DMS 273 treated with DMSO at 0.1 percent for 48 hours (cell line): Measurements from ENCODE around the gene C19orf85.

Source experiments
- DNase-seq: peaks from one replicate; lab custom pipeline; 2025; lab: John Stamatoyannopoulos, UW

C19orf85 gene

DNA sequence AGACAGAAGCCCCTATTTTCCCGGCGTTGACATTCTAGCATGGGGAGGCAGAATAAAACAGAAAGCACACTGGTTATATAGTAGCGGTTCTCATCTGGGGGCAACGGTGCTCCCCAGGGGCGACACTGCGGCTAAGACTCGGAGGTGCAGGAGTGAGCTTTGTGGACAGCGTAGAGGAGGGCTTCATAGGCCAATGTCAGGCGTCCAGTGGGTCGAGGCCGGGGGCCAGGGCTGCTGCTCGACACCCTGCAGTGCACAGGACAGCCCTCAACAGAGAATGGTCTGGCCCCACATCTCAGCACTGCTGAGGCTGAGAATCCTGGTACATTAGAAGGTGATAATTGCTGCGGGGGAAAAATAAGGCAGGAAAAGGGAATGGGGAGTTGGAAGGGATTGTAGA, 13.4 kb upstream of the C19orf85 start:
- no peak for DNase-seq

DNA sequence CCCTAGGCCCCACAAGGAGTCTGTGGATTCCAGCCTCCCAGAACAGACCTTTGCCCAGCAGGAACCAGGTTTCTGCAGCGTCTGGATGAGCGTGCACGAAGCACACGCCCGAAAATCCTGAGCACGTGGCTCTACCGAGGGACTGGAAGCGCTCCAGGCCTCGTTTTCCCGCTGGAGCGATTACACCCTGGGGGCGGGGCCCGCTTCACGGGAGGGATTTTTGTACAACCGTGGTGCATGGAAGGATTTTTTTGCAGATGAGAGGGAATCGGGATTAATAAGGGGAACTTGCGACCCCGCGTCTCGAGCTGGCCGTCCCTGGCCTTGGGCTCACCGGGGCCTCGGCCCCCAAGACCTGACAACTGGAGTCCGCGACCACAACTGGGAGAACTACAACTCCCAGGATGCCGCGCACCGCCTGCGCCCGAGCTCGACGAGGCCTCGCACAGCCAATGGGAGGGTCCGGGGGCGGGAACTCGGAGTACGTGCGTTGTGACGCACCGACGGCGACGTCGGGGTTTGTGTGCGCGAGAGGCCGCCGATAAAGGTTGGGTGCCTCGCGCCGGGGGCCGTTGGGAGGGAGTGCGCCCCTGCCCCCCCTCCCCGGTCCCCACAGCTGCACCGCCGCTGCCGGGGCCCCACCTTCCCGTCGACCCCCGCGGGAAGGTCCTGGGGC, 11.7 kb upstream of the C19orf85 start, which contains the start of gene ZNF628:
Gene ZNF628, plus strand, starts transcription at position 518 of the 676 bp plus-strand sequence. CDS start 3,294 bp downstream, outside the sequence.
- DNase-seq = peak; percentile 92

DNA sequence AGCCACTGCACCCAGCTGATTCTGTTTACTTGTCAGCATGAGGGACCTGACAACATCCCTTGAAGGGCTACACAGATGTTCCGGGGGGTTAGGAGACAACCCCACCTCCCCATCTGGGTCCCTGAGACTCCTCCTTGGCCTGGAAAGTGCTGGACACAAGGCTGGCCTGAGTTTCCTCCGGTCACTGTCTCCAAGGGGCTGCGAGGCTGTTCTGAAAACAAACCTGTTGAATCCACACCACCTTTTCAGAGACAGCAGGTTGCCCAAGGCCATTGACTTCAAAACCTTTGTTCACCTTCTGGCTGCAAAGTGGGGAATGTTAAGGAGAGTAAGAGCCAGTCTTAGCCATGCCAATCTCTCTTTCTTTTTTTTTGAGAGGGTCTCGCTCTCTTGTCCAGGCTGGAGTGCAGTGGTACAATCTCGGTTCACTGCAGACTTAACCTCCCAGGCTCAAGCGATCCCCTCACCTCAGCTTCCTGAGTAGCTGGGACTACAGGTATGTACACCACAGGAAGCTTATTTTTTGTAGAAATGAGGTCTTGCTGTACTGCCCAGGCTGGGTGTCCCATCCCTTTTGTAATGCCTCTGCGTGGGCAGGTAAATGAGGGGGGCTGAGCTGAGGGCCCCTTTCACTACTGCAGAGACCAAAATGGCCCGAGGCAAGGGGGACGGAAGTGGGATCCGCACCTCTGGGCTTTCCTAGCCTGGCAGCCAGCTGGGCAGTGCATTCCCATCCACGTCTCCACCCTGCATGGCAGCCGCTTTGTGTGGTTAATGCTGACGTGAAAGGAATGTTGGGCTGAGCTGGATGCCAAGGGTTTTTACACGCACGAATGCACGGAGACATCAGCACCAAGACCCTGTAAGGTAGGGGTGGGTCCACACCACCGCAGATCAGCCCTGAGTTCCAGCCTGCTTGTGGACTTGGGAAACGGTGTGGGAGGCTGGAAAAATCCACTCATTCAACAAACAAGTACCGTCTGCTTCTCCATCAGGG, 10.0 kb upstream of the C19orf85 start:
- no peak for DNase-seq

DNA sequence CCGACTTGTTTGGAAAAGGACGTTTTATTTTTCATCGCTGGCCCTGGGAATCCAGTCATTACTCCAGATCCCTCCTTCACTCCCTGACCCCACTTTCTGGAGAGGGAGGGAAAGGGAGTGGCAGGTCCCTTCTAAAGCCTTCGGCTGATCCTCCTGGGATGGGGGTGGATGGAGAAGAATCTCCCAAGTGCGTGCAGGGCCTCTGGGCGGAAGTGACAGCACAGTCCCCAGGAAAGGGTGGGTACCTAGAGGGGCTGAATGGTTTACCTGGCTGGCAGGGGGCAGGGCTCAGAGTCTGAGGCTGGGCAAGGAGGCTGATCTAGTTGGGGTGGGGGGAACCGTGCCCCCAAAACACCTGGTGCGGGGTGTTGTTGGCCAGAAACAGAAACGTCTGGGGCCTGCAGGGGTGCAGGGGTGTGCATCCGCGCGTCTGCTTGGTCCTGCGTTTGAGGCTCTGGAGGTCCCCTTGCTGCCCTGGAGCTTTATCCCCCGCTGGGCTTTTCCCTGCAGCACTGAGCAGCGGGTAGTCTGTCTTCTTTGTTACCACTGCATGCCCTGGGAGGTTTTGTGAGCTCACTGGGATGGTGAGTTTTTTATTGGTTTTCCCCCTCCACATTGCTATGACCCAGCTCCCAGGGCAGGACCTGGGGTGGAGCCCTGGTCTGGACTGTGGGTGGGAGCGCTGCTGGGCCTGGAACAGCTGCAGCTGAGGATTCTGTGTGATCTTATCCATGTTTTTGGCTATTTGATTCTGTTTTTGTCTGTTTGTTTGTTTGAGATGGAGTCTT, 8.9 kb upstream of the C19orf85 start:
- DNase-seq = no peak

DNA sequence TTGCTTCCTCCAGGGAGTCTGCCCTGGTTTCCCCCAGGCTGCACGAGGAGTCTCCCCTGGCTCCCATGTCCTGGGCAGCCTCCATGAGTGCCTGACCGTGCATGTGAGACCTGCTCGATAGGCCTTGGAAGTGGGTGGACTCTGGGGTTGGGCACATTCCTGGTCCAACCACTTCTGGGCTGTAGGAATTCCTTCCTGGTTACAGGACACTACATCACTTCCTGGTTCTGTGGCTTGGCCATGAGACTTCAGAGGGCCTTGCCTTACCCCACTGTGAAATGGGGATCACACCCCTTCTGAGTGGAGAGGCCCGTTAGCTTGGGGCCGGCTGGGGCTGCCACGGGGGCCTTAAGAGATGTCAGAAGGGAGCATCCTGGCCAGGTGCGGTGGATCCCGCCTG, 7.9 kb upstream of the C19orf85 start:
- no peak for DNase-seq

DNA sequence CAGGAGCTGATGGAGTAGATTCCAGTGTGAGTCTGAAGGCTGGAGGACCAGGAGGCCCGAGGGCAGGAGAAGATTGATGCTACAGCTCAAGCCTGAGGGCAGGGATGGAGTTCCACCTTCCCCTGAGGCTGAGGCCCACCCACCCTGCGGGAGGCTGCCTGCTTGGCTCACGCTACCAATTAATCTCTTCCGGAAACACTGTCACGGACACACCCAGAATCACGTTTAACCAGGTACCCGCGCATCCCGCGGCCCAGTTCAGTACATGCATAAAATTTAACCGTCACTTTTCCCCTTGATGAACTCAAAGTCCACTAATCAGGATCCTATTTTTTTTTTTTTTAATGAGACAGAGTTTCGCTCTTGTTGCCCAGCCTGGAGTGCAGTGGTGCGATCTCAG, 6.7 kb upstream of the C19orf85 start:
- no peak for DNase-seq

DNA sequence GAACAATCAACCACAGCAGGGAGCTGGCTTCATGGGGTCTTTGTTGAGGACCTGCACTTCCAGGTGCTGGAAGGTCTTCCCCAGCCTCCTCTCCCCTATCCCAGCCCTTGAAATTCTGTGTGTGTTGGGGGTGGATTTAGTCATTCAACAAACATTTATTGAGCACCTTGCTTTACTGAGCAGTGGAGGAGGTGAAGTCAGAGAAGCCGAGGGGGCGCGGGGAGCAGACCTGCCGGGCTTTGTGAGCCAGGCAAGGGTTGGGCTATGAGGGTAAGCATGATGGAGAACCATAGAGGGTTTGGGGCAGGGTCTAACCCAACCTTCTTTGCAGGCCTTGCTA, 3.5 kb upstream of the C19orf85 start:
- DNase-seq = no peak

DNA sequence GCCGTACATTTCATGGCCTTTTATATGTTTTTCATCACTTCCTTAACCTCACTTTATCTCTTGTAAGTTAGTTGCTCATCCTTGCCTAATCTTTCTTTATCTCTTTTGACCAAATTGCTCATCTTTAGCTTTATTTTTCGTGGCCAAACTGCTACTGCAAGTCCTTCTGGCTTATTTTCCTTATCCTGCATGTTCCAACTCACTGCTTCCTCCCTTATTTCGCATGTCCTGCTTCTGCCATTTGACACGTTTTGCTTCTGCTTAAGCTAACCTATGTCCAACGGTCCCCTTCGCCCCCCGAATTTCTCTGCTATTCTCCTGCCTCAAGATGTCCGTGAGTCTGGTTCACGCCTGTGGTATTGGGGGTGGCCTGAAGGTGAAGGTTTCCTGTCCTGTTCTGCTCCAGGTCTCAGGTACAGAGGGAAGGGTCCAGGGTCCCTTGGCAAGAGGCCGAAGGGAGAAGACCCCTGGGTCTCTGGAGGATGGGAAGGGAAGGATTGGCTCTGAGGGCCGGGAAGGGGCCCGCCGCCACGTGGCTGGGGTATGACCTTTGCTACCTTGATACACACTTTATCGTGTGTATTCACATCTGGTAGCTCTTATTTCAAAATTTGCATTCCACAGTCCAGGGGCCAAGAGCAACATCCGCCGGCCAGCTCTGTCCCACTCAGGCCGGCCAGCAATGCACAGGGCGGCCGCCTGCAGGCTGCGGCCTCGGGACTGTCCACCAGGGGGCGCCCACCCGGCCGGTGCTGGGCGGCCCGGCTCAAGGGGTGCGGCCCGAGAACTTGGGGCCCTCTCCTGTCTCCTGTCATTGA, 2.9 kb upstream of the C19orf85 start:
- no peak for DNase-seq

DNA sequence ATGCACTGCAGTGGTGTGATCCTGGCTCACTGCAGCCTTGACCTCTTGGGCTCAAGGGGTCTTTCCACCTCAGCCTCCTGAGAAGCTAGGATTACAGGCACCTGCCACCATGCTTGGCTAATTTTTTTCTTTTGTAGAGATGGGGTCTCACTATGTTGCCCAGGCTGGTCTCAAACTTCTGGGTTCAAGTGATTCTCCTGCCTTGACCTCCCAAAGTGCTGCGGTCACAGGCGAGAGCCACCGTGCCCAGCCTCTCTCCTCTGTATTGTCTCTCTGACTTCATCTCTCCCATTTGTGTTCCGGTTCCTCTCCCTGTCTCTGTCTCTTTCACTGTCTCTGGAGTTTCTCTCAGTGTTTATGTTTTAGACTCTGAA, 1.7 kb upstream of the C19orf85 start:
- DNase-seq = no peak

DNA sequence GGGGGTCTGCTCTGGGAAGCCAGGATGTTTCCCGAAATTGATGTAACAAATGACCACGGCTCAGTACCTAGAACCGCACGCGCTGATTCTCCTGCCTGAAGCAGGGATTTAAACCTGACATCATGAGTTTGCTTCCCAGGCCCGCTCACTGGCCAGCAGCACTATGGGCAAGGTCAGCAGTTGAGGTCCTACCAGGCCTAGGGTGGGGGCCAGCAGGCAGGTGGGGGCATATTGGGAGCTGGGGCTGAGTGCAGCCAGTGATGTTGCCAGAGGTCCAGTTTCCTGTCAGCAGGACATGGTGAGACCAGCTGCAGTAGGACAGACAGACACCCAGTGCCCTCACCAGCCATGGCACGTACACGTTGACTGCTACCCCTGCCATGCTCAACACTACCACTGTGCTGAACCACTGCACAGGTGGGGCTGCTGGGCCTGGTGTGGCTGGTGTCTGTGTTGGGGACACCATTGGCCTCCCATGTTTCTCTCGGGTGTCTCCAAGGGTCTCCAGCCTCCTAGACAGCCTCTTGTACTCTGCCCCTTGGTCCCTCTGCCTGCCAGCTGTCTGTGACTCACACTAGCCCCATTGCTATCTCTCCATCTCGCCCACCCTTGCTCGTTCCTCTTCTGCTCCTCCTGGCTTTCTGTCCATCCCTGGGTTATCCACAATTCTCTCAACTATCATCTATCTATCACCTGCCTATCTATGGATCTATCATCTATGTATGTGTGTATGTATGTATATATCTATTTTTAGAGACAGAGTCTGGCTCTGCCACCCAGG, 1.1 kb upstream of the C19orf85 start:
- no peak for DNase-seq

DNA sequence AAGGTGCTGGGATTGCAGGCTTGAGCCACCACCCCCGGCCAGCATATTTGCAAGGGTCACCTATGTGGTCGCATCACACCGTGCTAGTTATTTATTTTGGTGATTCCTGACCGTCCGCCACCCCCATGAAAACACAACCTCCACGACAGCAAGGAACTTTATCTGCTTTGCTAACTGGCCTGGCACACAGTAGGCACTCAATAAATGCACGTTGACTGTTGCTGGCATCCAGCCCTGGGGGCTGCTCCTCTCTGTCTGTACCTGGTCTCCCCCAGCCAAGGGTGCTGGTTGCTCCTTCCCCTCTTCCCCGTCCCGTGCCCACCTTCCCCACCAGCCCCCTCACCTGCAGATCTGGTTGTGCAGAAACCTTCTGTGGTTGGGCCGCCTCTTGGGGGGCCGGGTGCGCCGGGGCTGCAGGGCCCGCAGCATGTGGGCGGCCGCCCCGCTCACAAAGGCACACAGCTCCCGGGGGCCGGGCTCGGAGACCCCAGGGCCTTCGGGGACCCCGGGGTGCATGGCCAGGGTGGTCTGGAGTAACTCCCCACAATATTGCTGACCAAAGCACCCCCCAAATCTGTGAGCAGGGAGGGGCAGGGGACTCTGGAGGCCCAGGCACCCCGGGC, 401 bp downstream of the C19orf85 start:
- no peak for DNase-seq

DNA sequence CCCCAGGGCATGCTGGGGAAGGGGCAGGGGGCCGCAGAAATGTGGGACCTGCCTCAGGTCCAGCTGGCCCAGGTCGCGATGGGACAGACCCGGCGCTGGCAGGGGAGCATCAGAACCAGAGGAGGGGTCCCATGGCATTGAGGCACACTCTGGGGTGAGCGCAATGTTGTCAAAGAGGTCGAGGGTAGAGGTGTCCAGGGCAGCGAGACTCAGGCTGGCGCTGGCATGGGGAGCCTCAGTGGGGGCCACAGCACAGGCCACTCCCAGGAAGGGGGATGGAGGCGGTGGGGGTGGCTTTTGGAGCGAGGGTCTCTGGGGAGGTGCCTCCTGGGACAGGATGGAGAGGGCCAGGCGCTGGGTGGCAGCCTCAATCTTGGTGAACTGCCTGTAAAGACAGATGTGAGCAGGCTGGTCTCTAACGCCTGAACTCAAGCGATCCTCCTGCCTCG, 944 bp downstream of the C19orf85 start:
- no peak for DNase-seq

DNA sequence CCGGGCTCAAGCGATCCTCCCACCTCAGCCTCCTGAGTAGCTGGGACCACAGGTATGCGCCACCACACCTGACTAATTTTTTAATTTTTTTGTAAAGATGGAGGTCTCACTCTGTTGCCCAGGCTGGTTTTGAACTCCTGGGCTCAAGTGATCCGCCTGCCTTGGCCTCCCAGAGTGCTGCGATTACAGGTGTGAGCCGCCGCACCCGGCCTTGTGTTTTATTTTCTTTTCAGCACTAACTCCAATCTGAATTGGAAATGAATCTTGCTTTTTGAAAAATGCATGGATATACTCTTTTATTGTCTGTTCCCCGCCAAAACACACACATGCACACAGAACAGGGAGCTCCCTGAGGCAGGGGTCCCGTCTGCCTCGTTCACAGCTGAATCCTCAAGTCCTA, 1.8 kb downstream of the C19orf85 start:
- no peak for DNase-seq

DNA sequence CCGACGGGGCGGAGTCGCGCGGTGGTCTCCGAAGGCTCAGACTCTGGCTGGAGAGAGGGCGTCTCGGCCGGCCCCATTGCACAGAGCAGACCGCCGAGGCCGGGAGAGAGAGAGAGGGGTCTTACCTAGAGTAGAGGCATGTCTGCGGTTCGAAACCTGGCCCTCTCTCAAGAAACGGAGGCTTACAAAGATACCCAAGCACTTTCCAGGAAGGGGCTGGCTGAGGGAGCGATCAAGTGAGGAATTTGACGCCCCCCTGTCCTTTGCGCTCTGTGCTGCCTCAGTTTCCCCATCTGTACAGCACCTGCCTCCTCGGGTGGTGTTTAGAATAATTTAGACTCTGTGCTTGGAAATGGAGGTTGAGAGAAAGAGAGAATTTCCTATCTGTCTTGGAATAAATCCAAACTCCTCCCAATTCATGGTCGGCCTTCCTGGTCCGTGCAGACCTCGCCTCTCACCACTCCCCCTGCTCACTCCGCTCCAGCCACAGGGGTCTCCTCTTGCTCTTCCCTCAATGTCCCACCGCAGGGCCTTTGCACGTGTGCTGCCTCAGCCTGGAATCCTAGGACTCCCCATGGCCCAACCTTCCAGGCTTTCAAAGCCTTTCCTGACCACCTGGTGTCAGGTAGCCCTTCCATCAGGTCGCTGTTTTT, 2.5 kb downstream of the C19orf85 start:
- DNase-seq = no peak

DNA sequence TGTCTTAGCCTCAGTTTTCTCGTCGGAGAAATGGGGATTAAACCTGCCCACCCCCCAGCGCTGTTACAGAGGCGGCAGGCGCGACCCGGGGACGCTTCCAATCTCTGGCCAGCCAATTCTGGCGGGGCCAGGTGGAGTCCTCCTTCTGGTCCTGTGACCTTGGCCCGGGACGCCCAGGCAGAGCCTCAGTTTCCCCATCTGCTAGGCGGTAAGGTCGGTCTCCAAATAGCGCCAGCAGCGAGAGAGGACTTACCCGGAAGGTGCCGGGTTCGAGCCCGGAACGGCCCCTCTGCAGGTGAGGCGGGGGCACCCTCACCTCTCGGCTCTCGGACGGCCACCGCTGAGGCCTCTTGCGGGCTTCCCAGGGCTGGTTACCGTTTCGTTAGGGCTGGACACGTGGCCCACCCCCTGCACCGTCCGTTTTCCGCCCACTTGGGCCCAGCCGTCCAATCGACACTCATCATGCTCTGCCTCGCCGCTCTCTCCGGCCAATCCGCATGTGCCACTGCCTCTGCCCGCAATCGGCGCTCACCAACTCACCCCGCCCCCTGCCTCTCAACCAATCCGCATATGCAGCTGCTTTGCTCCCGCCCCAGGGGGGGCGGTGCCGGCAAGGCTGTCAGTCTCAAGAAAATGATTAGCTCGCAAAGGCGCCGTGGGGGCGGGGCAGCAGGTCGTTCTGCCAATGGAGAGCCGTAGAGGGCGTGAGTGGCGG, 3.1 kb downstream of the C19orf85 start, which contains the start of gene ISOC2:
Gene ISOC2, minus strand, starts transcription at position 384 of the 715 bp plus-strand sequence. CDS start 5,156 bp downstream, outside the sequence.
- DNase-seq = peak; percentile 99

DNA sequence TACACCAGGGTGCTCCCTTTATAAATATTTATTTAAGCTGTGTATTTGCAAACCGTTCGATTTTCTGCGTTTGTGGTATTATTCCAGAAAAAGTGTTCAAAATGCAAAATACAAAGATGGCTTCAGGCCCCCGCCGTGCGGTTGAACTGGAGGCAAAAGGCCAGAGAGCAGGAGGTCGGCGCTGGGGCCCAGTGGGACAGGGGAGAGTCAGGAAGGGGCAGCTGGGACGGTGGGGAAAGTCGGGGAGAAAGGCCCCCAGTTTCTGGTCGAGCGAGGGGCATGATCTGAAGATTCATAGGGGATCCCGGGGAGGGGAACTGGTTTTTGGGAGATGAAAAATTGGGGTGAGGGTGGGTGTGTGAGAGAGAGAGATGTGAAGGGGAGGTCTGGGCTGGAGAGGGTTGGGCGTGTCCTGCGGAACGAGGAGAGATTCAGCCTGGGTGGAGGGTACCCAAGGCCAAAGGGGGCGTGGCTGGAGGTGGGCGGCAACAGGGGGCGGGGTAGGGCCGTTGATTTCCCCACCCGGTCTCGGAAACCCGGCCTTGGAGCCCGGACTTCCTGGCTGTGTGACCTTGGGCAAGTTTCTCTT, 3.8 kb downstream of the C19orf85 start:
- DNase-seq = no peak

DNA sequence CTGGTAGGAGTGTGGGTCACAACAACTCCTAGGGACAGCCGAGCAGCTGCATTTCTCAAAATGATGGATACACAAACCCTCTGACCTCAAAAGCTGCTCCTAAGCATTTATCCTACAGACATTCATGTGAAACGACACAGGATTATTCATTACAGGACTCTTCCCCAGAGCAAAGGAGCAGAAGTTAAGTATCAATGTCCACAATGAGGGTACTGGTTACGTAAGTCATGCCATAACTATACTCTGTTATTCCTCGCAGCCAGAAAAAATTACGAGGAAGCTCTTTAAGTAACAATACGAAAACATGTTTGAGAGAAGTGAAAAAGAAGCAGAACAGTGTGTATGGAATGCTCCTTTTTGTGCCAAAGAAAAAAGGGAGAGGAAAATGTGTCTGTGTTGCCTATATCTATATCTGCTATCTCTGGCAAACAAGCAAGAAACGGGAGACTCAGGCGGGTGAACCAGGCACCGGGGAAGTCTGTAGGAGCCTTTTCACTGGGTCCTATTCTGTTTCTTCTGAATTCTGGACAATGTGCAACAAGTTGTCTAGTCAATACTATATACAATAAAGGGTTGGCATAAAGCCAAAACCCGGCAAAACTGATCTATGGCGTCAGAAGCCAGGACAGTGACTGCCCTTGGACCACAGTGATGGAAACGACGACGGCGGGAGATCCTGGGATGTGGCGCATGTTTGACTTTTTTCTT, 4.4 kb downstream of the C19orf85 start:
- DNase-seq = no peak

DNA sequence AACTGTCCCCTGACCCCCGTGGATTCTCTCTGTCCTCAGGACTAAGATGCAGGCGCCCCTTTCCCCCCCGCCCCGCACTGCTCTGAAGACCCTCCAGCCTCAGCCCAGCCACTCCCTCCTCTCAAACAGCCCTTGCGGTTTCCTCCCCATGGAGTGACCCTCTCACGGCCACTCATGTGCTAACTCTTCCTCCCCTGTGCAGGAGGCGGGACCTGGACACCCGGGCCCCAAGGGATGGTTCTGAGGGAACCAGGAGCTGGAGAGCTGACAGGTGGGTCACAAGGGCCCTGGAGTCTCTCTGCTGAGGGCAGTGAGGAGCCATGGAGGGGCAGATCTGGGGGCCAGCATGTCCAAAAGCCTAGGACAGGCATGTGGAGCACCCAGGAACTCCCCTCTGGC, 5.0 kb downstream of the C19orf85 start:
- no peak for DNase-seq
